Rectal smooth muscle tissue (tissue), 1 donor: ENCODE results near the gene ARHGAP10.
"Not testable (repeated sequence)": the region's sequence is repeated elsewhere in the genome, so short reads cannot be mapped to it uniquely, and the experiment has no call there.

Experiments used
- H3K27ac ChIP-seq: one replicate; pipeline ENCODE4 v1.7.0; 2013; ENCODE audit warnings: low read depth, low read length, inconsistent platforms
- H3K27me3 ChIP-seq: one replicate; pipeline ENCODE4 v1.7.0; 2013; ENCODE audit warnings: low read length; ENCODE audit not compliant: control insufficient read depth, insufficient read depth
- H3K36me3 ChIP-seq: one replicate; pipeline ENCODE4 v1.7.0; 2013; ENCODE audit warnings: low read length; ENCODE audit not compliant: control insufficient read depth, insufficient read depth
- H3K4me1 ChIP-seq: one replicate; pipeline ENCODE4 v1.7.0; 2013; ENCODE audit warnings: low read length; ENCODE audit not compliant: control insufficient read depth, insufficient read depth
- H3K4me3 ChIP-seq: one replicate; pipeline ENCODE4 v1.7.0; 2013; ENCODE audit warnings: low read length
- H3K9ac ChIP-seq: one replicate; pipeline ENCODE4 v1.7.0; 2013; ENCODE audit warnings: low read length

Gene ARHGAP10

DNA sequence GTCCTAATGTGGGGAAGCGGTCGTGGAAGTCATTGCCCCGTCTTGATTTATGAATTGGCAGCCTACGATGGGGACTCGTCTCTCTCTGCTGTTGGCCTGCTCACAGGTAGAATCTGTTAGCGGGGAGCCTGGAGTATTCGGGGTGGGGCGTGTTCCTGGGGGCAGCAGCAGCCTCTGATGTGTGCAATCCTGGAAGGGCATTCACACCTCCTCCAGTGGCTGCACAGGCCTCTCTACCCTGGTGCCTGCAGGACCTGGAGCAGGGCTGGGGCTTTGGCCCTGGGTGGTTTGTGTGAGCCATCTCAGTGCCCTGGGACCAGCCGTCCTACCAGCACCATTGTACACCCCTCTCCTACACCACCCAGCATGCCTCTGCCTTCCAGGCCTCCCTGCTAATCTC is 340.9 kb downstream of the ARHGAP10 start:
- Histone ChIP-seq H3K27ac (no peak overlapping the region), H3K27me3 (no peaks in the 10 kb centered on the region), H3K36me3 (peaks cover 20% of the 10 kb centered on the region), H3K9ac (no peak overlapping the region), H3K4me3 (no peak overlapping the region), H3K4me1 (no peaks in the 10 kb centered on the region)

DNA sequence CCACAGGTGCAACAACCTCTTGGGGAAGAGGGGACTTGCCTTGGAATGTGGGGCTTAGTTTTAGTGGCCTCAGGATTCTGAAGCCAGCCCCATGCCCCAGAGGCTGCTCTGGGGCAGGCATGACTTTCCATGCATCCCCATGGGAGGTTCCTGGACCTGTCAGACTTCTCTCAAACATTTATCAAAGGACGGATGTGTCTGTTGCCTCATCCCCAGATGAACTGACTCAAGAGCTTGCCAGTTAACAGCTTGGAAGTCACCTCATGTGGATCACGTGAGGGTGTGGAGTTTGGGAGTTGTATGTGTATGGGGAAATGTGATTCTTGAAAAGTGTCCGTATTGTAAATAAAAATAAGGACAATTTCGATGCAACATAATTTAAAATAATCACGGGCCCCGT is 341.5 kb downstream of the ARHGAP10 start:
- Histone ChIP-seq H3K27ac (no peak overlapping the region), H3K4me1 (no peaks in the 10 kb centered on the region), H3K9ac (no peak overlapping the region), H3K4me3 (no peak overlapping the region), H3K27me3 (no peaks in the 10 kb centered on the region), H3K36me3 (peaks cover 20% of the 10 kb centered on the region)

DNA sequence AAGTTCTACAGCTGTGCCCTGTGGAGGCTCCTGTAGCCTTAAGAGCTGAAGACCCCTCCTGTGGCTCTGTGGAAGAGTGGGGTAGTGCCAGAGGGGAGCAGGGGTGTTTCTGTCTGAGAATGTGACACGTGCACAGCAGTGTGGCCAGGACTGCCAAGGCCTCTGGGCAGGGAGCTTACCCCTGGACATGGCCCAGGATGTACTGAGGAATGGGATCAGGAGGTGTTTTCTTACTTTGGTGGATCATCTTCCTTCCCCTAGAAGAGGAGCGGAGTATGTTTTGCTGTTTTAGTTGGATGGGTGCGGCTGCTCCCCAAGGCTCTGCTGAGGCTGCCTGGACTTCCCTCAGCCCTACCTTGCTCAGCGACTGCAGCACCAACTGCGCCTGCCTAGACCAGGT is 342.6 kb downstream of the ARHGAP10 start:
- Histone ChIP-seq H3K27ac (no peak overlapping the region), H3K4me3 (no peak overlapping the region), H3K9ac (no peak overlapping the region), H3K27me3 (no peaks in the 10 kb centered on the region), H3K4me1 (no peaks in the 10 kb centered on the region), H3K36me3 (peaks cover 20% of the 10 kb centered on the region)

DNA sequence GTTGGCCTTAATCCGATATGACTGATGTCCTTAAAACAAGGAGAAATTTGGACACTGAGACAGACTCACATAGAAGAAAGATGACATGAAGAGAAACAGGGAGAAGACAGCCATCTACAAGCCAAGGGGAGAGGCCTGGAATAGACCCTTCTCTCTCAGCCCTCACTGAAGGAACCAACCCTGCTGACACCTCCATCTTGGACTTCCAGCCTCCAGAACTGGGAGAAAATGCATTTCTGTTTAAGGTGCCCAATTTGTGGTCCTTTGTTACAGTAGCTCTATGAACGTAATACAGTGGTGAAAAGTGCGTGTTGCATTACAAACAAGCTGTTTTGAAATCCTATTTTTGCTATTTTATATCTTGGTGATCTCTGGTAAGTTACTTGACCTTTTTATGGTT is 343.6 kb downstream of the ARHGAP10 start:
- H3K4me3 ChIP-seq, result no peak overlapping the region
- no peaks in the 10 kb centered on the region for H3K4me1 ChIP-seq
- peaks cover 20% of the 10 kb centered on the region for H3K36me3 ChIP-seq
- no peaks in the 10 kb centered on the region for H3K27me3 ChIP-seq
- H3K9ac ChIP-seq, result no peak overlapping the region
- H3K27ac ChIP-seq, result no peak overlapping the region

DNA sequence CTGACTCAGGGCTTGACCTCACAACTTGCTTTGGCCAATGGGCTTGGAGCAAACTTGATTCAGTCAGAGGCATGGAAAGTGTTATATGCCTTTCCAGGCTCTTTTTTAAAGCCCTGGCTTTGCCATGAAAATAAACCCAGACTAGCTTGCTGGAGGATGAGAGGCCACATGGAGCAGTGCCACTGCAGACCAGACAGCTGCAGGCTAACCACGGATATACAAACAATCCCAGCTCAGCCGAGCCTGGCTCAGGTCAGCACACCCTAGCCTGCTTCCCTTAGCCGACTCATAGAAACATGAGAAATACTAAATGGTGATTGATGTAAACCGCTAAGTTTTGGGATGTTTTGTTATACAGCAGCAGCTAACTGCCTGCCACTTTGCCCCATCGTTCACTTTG is 345.1 kb downstream of the ARHGAP10 start:
- Histone ChIP-seq H3K36me3 (peaks cover 23% of the 10 kb centered on the region), H3K4me3 (no peak overlapping the region), H3K27me3 (no peaks in the 10 kb centered on the region), H3K4me1 (no peaks in the 10 kb centered on the region), H3K27ac (no peak overlapping the region), H3K9ac (no peak overlapping the region)

DNA sequence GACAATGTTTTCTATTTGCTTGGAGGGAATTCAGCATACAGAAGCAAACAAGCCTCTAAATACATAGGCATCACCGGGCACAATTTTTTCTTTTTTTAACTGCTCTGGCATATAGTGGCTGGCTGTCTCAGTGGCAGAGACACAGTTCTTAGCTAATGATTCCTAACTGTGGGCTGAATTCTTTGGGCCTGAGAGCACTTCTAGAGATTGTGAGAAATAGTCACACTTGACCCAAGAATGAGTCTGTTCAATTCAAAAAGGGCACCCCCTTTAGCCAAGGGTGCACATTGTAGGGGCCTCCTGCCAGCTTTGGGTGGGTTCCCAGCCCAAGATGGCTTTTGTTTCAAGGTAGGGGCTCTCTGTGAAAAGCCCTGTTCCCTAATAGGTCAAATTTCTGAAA is 345.7 kb downstream of the ARHGAP10 start:
- no peaks in the 10 kb centered on the region for H3K4me1 ChIP-seq
- peaks cover 23% of the 10 kb centered on the region for H3K36me3 ChIP-seq
- H3K9ac ChIP-seq, result no peak overlapping the region
- H3K27me3 ChIP-seq, result no peaks in the 10 kb centered on the region
- H3K27ac ChIP-seq, result no peak overlapping the region
- H3K4me3 ChIP-seq, result no peak overlapping the region

DNA sequence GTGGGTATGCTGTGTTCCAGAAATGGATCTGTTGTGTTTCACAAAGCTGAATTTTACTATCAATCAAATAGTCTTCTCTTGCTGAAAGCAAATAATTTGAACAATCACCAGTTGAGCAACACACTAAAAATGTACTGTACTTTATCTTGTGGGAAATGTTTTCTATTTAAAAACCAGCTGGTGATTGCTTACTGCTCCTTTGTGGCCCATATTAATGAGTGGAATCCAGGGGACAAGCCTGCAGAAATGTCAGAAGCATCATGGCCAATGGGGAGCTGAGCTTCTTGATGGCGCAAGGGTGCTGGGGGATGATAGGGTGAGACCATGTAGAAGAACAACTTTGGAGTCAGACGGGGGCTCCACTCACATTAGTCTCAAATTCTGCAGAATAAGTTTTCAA is 346.2 kb downstream of the ARHGAP10 start:
- Histone ChIP-seq H3K36me3 (peaks cover 22% of the 10 kb centered on the region), H3K27ac (no peak overlapping the region)

DNA sequence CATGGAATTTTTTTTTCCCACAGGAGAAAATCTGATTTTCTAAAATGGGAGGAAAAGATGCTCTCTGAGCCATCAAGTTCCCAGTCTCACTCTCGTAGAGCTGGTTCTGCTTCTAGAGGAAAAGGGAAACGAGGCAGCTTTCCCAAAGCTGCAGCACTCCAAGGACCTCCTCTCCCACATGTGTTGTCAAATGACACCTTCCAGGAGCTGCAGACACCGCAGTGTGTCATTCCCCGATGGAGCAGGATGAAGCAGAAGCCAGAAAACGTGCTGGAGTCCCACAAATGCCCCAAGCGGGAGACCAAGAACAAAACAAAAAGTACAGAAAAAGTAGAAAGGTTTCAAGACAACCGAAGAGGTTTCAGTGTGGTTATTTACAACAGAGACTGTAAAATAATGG is 348.1 kb downstream of the ARHGAP10 start:
- no peak overlapping the region for H3K4me3 ChIP-seq
- no peak overlapping the region for H3K27ac ChIP-seq
- H3K27me3 ChIP-seq, result no peaks in the 10 kb centered on the region
- no peaks in the 10 kb centered on the region for H3K4me1 ChIP-seq
- no peak overlapping the region for H3K9ac ChIP-seq
- peaks cover 14% of the 10 kb centered on the region for H3K36me3 ChIP-seq

More for the DNA sequence above, 346.2 kb downstream of the ARHGAP10 start:
- no peak overlapping the region for H3K4me3 ChIP-seq
- no peaks in the 10 kb centered on the region for H3K27me3 ChIP-seq
- H3K9ac ChIP-seq, result no peak overlapping the region
- no peaks in the 10 kb centered on the region for H3K4me1 ChIP-seq

DNA sequence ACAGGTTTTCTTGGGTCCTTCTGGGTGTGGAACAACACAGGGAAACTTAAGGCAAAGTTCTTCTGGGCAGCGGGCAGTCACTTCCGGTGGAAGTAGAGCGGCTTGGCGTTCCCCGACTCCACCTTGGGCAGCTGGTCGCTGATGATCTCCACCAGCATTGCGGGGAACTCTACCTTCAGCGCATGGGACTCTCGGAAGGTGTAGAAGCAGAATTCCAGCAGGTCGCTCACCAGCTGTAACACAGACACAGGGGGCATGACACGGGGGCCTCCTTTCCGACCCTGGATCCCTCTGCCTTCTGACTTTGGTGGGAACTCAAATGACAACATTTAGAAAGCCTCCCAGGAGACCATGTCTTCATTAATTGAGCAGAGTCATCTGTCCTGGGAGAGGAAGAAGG is 349.4 kb downstream of the ARHGAP10 start:
- no peak overlapping the region for H3K9ac ChIP-seq
- H3K4me3 ChIP-seq, result no peak overlapping the region
- H3K27me3 ChIP-seq, result no peaks in the 10 kb centered on the region
- peaks cover 3% of the 10 kb centered on the region for H3K36me3 ChIP-seq
- H3K4me1 ChIP-seq, result no peaks in the 10 kb centered on the region
- H3K27ac ChIP-seq, result no peak overlapping the region

DNA sequence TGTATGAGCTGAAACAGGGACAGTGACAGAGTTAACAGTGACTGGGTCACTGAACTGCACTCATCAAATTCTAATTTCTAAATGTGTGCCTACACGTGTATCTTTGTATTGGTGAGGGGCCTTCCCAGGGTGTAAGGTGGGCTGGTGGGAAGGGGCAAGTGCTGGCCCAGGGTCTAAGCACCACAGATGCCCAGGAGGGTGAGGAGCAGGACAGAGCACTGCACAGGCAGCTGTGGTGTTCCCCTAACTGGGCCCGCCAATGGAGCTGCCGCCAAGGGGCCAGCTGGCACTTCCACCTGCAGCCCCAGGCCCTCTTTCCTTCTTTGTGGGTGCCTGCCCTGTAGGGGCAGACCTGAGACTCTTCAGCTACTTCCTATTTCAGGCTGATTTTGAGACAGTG is 349.9 kb downstream of the ARHGAP10 start:
- Histone ChIP-seq H3K4me1 (no peaks in the 10 kb centered on the region), H3K4me3 (no peak overlapping the region), H3K27me3 (no peaks in the 10 kb centered on the region), H3K36me3 (peaks cover 3% of the 10 kb centered on the region), H3K27ac (no peak overlapping the region), H3K9ac (no peak overlapping the region)

DNA sequence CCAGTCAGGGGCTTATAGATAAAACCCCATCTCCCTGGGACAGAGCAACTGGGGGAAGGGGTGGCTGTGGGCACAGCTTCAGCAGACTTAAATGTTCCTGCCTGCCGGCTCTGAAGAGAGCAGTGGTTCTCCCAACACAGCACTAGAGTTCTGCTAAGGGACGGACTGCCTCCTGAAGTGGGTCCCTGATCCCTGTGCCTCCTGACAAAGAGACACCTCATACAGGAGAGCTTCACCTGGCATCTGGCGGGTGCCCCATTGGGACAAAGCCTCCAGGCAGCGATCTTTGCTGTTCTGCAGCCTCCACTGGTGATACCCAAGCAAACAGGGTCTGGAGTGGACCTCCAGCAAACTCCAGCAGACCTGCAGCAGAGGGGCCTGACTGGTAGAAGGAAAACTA is 351.2 kb downstream of the ARHGAP10 start:
- not testable (repeated sequence) for H3K27me3 ChIP-seq, H3K27ac ChIP-seq, H3K9ac ChIP-seq, H3K36me3 ChIP-seq, H3K4me1 ChIP-seq, H3K4me3 ChIP-seq

DNA sequence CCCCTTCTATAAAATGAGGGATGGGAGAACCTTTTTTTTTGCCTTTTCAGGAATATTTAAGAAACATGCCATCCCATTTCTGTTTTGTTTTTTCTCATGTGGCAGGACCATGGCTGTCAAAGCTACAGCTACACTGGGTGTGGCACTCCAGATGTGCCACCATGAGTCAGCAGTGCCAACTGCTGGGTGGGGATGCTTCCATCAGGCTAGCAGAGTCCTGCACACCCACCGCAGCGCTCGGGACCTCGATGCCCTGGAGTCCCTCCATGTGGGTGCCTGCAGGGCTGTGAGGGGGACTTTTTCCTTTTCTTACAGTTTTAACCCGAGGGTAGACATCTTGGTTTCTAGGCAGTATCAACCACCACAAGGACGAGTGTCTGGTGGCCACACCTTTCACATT is 357.7 kb downstream of the ARHGAP10 start:
- Histone ChIP-seq H3K36me3 (no peaks in the 10 kb centered on the region), H3K4me3 (no peak overlapping the region), H3K9ac (no peak overlapping the region), H3K4me1 (no peaks in the 10 kb centered on the region), H3K27me3 (no peaks in the 10 kb centered on the region), H3K27ac (no peak overlapping the region)

DNA sequence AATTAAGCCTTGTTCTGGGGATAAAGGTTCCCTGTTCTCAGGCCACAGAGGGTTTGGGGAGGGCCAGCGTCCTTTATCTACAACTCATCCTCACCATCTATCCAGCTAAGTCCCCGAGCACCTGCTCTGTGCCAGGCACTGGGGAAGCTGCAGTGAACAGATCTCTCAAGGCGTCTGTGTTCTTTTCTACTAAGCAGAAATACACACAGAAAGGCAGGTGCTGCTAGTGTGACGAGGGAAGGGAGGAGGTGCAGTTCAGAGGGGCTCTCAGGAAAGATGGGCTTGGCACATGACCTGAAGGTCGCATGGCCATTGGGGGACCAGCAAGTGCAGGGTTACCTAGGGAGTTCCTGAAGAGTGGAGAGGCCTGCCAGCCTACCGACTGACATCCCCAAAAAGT is 358.1 kb downstream of the ARHGAP10 start:
- Histone ChIP-seq H3K9ac (no peak overlapping the region), H3K27me3 (no peaks in the 10 kb centered on the region), H3K4me1 (no peaks in the 10 kb centered on the region), H3K4me3 (no peak overlapping the region), H3K27ac (no peak overlapping the region), H3K36me3 (no peaks in the 10 kb centered on the region)
